HG02840 (cell line): ENCODE data around the gene KRTAP5-7.
"Not testable (repeated sequence)": the region's sequence is repeated elsewhere in the genome, so short reads cannot be mapped to it uniquely, and the experiment has no call there.

Source experiments
- ATAC-seq: cut with Tn5 transposase; IDR thresholded peaks from one replicate; pipeline ENCODE4 v1.9.1; 2021; ENCODE audit warnings: mild to moderate bottlenecking, moderate library complexity, moderate number of reproducible peaks; ENCODE audit not compliant: unreplicated experiment, low FRiP score

Gene KRTAP5-7

GRCh38 chr11:71530602-71531001 is 3.5 kb downstream of the KRTAP5-7 start:
- ATAC-seq, result no peak

DNA sequence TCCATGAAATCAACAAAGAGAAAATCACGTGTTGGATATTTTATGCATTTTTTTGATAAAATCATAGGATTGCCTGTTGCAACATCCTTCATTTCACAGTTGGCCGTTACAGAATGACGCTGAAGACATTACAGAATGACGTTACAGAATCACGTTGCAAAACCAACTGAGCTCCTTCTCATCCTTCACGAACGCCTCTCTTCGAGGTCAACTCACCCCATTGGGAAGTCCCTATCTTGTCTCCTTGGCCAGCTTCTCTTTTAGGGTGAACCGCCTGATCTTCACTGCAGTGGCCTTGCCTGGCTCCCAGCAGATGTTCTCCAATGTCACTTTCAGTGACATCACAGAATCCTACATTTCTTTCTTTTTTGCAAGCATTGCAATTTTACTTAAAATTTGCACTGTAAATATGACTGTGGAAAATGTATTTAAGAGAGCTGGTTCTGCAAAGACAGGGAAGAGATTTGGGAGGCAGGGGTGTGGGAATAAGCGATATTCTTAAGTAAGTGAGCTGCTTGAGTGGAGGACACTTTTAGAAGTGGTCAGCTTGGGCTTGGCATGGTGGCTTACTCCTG is 5.1 kb downstream of the KRTAP5-7 start:
- no peak for ATAC-seq

DNA sequence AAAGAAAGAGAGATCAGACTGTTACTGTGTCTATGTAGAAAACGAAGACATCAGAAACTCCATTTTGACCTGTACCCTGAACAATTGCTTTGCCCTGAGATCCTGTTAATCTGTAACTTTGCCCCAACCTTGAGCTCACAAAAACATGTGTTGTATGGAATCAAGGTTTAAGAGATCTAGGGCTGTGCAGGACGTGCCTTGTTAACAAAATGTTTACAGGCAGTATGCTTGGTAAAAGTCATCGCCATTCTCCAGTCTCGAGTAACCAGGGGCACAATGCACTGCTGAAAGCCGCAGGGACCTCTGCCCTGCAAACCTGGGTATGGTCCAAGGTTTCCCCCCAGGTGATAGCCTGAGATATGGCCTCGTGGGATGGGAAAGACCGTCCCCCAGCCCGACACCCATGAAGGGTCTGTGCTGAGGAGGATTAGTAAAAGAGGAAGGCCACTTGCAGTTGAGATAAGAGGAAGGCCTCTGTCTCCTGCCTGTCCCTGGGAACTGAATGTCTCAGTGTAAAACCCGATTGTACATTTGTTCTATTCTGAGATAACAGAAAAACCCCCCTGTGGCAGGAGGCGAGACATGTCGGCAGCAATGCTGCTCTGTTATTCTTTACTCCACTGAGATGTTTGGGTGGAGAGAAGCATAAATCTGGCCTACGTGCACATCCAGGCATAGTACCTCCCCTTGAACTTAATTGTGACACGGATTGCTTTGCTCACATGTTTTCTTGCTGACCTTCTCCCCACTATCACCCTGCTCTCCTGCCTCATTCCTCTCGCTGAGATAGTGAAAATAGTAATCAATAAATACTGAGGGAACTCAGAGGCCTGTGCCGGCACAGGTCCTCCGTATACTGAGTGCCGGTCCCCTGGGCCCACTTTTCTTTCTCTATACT is 7.9 kb downstream of the KRTAP5-7 start:
- ATAC-seq, result not testable (repeated sequence)

DNA sequence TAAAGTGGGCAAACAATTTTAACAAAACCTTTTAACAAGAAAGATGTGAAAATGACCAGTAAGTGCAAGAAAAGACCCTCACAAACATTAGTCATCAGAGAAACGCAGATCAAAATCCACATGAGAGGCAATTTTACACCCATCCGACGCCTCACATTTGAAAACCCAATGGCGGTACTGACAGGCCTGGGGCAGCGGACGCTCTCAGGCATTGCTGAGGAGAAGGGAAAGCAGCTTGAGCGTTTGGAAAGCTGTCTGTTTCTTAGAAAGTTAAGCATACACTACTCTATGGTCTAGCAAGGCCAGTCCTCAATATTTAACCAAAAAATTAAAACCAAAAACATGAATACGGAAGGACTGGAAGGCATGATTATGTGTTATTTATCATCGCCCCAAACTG is 8.8 kb downstream of the KRTAP5-7 start:
- ATAC-seq, result no peak

DNA sequence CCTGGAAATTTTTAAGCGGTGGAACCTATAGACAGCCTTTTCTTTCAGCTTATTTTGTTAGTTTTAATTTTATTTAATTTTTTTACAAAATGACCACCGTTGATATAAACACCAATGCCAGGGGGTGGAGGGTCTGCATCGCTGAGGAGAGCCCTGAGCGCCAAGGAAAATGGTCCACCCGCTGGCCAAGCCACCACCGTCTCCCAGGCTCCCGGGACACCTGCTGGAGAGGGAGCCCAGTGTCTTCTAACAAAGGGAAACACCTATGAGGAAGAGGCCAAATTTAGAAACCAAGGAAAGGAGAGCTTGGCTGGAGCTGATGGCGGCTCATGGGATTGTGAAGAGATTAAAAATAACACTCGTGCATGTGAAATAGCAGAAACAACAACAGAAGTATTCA is 10.5 kb downstream of the KRTAP5-7 start:
- ATAC-seq, result no peak

GRCh38 chr11:71537977-71538665 is 11.1 kb downstream of the KRTAP5-7 start, which contains the start of gene KRTAP5-8:
Gene KRTAP5-8 (plus strand): TSS chr11:71538025. CDS start chr11:71538056, 31 bp downstream.
- not testable (repeated sequence) for ATAC-seq

DNA sequence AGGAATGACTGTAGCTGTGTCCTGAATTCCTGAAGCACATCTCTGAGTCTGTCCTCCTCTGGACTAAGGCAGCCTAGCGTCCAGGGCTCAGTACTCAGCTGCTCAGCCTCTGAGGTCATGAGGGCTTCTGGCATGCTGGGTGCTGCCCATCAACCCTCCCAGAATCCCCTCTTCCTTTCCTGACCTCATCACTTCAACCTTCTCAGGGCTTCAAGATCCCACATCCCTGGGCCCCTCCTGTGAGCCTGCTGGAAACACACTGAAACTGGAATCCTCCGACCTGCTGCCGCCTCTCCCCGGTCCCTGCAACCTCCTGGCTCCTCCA is 11.6 kb downstream of the KRTAP5-7 start:
- ATAC-seq, result no peak

DNA sequence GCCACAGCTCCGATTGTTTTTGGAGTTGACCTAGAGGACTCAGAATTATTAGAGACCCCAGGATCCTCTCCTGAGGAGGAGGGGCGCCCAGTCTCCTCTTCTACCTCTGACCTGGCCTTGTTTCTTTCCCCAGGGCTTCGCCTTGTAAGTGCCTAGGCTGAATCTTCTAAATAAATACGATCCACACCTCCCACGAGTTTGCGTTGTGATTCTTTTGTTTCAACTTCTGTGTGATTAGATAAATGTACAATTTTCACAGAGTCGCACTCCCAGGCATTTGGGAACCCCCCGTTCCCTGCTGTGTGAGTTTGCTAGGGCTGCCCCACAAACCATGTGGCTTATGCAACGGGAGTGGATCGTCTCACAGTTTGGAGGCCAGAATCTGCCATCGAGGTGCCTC is 11.9 kb downstream of the KRTAP5-7 start:
- no peak for ATAC-seq

GRCh38 chr11:71539971-71540370 is 12.9 kb downstream of the KRTAP5-7 start:
- not testable (repeated sequence) for ATAC-seq

GRCh38 chr11:71540521-71541304 is 13.6 kb downstream of the KRTAP5-7 start:
- ATAC-seq, result not testable (repeated sequence)

DNA sequence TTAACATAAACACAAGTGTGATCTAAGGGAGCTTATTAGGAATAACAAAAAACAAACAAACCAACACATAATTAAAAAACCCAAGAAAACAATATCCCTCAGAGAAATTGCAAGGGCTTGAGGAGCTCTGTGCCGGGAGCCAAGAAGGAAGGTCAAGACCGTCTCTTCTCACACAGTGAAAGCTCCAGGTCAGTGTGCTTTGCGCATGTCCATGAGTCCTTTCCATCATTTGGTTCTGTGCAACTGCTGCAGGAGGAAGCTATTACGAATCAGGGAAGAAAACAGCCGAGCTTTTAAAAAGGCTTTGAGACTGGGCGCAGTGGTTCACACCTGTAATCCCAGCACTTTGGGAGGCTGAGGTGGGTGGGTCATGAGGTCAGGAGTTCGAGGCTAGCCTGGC is 15.3 kb downstream of the KRTAP5-7 start:
- ATAC-seq, result no peak

DNA sequence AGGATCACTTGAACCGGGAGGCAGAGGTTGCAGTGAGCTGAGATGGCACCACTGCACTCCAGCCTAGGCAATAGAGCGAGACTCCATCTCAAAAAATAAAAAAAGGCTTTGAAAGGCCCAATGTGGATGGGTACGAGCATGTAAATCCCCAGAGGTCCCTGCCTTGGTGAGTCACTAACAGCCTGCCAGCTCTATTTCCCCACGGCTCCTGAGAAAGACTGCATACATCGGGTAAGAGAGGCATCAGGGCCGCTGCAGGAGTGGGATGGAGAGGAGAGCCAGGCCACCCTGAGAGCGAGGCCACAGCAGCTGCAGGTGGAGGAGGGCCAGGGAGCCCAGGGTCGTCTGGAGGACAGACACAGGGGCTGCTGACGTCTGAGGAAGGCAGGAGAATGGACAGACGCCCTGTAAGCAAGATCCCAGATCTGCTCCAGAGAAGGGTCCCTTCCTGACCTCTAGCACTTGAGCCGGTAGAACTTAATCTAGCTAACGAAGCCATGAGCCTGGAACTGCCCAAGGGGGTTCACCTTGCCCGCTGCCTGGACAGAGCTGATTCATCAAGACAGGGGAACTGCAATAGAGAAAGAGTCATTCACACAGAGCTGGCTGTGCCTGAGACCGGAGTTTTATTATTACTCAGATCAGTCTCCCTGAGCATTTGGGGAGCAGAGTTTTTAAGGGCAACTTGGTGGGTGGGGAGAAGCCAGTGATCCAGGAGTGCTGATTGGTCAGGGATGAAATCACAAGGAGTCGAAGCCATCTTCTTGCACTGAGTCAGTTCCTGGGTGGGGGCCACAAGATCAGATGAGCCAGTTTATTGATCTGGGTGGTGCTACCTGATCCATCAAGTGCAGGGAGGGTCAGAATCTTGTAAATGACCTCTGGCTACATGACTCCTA is 16.1 kb downstream of the KRTAP5-7 start:
- no peak for ATAC-seq

DNA sequence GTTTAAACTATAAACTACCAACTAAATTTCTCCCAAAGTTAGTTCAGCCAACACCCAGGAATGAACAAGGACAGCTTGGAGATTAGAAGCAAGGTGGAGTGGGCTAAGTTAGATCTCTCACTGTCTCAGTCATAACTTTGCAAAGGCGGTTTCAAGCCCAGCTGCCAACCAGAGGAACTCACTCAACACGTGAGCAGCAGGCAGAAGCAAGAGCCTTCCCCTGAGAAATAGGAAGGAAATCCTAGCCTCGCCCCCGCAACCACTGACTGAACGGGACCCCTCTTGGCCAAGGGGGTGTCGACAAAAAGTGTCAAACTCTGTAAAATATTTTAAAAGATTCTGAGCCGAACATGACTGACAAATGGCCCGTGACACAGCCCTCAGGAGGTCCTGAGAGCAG is 16.8 kb downstream of the KRTAP5-7 start:
- no peak for ATAC-seq

DNA sequence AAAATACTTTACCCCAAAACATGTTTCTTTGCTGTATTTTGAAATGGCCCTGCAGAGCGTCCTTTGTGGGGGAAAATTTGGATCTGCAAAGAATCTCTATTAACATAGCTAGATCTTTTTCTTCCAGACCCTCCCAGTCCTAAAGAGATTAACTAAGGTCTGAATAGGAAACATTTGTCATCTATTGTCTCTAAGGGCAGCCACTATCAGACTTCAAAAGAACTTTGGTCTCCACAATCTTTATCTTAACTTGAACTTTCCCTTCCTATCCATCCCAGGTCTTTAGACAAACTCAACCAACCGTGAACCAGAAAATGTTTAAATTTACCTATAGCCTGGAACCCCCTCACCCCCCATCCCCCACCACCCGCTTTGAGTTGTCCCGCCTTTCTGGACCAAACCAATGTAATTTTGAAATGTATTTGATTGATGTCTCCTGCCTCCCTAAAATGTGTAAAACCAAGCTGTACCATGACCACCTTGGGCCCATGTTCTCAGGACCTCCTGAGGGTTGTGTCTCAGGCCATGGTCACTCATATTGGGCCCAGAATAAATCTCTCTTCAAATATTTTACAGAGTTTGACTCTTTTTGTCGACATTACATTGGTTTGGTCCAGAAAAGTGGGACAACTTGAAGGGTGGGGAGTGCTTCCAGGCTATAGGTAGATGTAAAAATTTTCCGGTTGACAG is 17.6 kb downstream of the KRTAP5-7 start:
- no peak for ATAC-seq

DNA sequence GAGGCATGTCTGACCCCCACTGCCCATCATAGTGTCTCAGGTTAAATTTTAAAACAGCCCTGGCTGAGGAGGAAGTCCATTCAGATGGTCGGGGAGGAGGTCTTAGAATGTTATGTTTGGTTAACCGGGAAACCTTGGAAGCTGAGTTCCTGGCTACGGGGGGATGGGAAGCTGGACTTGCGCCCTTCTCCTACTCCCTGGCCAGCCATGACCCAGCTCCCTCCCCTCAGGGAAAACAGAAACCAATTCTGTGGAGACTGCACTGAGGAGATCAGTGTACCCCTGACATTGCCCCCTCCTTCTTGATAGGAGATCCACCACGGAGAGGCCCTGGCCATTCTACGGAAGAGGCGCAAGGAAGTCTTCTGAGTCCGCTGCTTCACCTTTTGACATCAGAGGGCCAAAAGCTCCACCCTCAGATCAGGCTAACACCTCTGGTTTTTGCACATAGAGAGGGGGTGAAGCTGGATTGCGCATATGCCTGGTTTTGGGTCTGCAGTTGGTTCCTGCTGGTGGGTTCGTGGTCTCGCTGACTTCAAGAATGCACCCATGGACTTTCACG is 18.4 kb downstream of the KRTAP5-7 start:
- ATAC-seq, result no peak

GRCh38 chr11:71548120-71548519 is 21.1 kb downstream of the KRTAP5-7 start, which contains the start of gene KRTAP5-9:
Gene KRTAP5-9 (plus strand): TSS chr11:71548420. CDS start chr11:71548658, 238 bp downstream.
- no peak for ATAC-seq

GRCh38 chr11:71548716-71549151 is 21.7 kb downstream of the KRTAP5-7 start:
- ATAC-seq, result no peak

DNA sequence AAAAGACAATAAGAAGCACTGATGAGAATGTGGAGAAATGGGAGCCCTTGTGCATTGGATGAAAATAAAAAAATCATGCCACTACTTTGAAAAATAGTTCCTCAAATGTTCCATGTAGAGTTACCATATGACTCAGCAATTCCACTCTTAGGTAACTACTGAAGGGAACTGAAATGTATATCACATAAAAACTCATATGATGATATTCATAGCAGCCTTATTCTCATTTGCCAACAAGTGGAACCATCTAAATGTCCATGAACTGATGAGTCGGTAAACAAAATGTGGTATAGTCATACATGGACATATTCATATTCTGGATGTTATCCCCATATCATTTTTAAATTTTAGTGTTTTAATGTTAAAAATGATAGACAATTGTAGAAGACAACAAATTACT is 24.6 kb downstream of the KRTAP5-7 start:
- ATAC-seq, result no peak

GRCh38 chr11:71554996-71555395 is 27.9 kb downstream of the KRTAP5-7 start:
- ATAC-seq, result no peak
